ENCODE data around the gene NGEF. TPM values are rescaled to one million over a fixed set of nuclear protein-coding genes. Genes with fewer than 3 reads are reported as not detected.

NGEF gene
- total RNA-seq, 2 donors from 2014 or later = 0.88 to 5.3 TPM

DNA sequence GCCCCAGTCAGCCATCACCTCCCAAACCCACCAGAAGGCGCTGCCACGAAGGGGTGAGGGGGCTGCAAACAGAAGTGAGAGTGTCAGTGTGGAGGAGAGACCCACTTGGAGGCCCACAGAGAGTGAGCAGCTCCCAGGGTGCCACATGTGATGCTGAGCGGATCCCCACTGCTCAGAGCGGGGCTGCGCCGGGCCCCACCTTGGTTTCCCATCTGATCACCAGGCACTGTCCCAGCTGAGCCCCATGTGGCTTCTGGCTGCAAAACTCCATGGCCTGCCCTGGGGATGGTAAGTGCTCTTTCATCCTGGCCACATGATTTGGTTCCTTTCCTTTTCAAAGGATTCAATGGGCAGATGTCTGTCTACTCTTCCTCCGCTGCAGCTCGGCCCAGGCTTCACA is 119.2 kb downstream of the NGEF start:
- intact Hi-C loops (cut with DNase I) = no loop called here
- peak; percentile 68 for DNase-seq (ENCODE audit: low spot score)

DNA sequence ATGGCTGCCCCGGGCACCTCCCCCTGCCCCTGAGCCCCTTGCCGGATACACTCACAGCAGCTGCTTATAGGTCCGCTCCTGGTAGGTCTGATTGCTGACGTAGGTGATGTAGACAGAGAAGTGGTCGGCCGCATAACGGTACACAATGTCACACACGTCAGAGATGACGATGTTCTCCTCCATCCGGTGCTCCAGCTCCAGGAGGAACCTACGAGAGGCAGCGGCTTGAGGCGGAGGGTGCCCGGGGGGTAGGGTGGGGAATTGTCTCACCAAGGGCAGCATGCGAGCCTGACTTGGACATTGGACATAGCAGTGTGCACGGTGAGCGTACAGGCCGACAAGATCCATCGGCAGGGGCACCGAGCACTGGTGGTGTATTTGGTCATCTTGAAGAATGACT is 120.2 kb downstream of the NGEF start:
- intact Hi-C loops (cut with DNase I) = no loop called here
- DNase-seq (ENCODE audit: low spot score) = peak; percentile 64

DNA sequence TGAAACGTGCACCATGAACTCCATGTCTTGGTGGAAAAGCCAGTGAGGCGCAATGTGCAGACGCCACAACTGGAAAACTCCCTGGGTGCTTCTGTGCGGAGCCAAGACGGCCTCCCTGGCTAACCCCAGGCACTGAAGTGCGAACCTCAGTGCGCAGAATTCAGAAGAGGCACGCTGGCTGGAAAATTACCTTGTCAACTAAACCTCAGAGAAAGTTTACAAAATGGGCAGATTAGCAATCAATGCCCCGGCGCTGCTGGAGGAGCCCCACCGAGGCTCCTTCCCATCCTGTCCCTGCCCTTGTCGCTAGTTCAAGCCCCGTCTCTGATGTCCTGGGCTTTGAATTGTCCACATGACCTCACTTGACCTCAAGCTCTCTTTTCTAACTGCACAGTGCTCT is 120.8 kb downstream of the NGEF start:
- intact Hi-C loops (cut with DNase I) = no loop called here
- peak; percentile 70 for DNase-seq (ENCODE audit: low spot score)

DNA sequence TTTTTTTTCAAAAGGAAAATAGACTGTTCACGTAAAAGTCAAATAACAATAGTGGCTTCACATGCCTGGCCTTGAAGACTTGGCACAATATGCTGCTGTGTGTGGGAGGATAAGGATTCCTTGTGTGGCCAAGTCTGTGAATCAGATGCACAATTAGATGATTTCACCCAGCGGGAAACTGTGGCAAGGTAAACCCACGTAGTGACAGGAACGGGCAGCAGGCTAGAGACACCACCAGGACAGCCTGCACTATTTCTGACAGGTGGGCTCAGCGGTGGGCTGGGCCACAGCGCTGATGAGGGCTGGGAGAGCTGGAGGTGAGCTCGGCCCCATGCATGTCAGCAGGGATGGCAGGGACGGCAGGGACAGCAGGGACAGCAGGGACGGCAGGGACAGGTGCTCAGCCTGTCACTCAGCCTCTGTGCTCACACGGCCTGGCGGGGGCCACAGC is 121.4 kb downstream of the NGEF start:
- intact Hi-C loops (cut with DNase I) = no loop called here

DNA sequence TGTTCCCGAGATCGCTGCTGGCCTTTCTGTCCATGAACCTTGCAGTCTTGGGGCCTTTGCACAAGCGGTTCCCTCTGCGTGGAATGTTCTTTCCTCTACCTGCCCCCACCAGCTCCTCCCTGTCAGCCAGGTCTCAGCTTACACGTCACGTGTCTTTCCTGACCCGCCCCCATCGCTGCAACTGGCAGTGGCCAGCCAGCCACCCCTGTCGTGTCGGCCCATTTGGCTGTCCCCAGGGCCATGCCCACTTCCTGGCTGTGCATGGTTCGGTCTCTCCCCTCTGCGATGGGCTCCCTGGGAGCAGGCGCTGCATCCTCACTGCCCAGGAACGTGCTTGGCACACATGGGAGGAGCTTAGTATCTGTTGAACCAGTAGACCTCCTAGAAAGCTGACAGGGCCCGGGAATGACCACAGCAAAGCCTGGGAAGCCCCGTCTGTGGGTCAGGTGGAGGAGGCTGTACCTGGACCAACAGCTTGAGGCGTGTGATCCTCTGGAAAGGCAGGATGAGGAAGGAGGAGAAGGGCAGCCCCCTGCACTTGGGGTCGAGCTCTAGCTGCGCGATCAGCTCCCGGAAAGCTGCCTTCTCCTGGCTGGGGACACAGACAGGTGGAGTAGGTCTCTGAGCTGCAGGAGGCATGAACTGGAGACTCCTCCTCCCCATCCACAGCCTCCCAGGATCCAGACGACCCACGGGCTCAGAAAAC is 122.0 kb downstream of the NGEF start:
- DNase-seq (ENCODE audit: low spot score) = peak; percentile 64
- intact Hi-C loops (cut with DNase I) = no loop called here

More for the DNA sequence above, 121.4 kb downstream of the NGEF start:
- DNase-seq (ENCODE audit: low spot score) = peak; percentile 46

DNA sequence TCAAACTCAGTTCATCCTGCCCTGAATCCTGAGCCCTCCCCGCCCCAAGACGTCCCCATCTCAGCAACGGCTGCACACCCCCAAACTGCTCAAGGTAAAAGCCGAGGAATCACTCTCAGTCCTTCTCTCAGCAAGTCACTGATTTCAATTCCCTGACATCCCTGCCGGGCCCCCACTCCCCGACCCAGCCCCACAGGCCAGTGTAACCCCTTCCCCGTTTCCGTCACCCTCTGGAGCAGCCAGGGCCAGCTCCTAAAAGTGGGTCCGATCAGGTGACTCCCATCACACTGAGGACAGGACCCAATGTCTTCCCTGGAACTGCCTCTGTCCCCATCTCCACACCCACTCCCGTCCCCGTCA is 122.5 kb downstream of the NGEF start:
- intact Hi-C loops (cut with DNase I) = no loop called here
- DNase-seq (ENCODE audit: low spot score) = peak; percentile 54

DNA sequence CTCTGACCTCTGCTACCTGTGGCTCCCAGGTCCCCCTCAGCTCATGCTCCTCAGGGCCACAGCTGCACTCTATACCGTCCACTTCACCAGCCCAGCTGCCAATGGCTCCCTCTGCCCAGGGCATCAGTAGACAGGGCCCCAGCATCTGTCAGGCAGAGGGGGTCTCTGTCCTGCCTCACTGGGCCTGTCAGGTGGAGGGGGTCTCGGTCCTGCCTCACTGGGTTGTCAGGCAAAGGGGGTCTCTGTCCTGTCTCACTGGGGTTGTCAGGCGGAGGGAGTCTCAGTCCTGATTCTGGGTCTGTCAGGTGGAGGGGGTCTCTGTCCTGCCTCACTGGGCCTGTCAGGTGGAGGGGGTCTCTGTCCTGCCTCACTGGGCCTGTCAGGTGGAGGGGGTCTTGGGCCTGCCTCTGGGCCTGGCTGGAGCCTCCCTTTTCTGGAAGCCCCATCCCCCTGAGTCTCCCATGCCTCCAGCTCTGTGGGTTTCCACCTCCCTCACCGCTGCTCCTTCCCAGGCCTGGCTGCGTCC is 123.1 kb downstream of the NGEF start:
- peak; percentile 56 for DNase-seq (ENCODE audit: low spot score)
- intact Hi-C loops (cut with DNase I) = no loop called here

DNA sequence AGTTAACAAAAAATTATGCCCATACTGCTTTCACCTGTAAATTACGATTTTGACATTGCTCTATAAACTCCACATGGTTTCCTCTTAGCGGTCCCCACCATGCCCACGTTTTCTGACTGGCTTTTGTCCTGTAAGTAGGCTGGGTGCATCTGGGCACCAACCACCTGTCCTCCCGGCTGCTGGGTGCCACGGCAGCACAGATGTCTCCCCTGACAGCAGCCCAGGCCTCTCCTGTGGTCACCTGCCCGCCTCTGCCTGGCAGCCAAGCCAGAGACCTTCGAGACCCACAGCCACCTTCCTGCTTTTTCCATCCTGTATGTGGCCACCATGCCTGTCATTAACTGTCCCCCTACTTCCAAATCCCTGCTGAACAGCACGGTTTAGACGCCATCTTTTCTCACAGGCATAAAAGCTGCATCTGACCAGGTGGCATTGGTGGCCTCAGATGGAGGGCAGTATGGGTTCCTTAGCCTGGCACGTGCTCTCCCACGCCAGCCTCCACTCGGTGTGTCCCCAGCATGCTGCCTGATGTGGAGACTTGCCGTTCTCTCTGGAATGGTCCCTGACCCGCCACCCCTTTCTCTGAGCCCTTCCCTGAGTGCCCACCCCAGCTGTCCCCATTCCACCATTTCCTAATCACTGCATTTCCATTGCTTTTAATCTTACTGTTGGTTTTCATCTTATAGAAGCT is 124.1 kb downstream of the NGEF start:
- intact Hi-C loops (cut with DNase I) = no loop called here
- peak; percentile 41 for DNase-seq (ENCODE audit: low spot score)

DNA sequence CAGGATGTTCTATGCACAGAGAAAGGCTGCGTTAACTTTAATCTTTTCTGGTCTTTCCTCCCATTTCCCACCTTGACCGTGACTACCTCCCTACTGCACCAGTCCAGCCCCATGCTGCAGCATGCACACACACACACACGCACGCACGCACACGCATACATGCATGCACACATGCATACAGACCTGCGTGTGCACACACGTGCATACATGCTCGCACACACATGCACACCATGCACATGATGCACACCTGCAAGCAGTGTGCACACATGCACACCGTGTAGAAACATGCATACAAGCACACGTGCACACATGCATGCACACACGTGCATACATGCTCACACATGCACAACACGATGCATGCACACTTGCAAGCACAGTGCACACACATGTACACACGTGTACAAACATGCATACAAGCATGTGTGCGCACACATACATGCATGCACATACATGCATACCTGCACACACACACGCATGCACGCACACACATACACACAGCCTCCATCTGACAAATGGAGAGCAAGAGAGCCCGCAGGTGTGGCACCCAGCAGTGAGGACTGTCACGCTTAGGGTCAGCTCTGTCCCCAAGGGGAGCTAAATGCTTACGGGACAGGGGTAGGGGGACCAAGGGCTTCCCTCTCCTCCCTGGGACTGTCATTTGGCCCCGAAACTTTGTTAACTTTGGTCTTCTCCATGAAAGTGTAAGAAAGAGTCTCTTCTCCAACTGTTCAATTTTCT is 124.8 kb downstream of the NGEF start:
- intact Hi-C loops (cut with DNase I) = no loop called here

DNA sequence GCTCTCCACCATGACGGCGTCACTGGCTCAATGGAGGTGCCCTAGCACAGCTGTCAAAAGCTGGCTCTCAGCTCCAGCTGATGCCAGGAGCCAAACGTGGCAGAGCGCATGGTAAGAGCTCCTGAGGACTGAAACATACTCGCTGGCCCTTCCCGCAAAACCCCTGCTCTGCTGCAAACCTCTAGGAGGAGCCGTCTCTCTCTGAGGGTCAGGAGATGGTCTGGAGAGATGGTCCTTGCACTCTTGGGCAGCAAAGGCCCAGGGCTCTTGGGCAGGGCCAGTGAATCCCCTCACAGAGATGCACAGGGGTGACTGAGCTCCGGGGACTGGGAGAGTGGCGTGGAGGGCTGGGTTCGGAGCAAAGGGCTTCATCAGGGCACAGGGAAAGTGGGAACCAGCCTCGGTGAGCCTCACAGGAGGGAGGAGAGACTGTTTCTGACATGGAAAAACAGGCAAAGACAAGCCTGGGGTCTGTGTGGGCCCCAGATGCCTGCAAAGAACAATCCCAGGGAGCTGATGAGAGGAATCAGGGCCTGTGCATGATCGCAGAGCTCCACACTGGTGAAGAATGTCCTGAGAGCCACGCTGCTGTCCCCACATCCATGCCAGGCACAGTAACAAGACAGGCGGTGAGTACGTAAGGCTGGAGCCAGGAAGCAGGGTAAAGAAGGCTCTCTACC is 125.7 kb downstream of the NGEF start:
- intact Hi-C loops (cut with DNase I) = no loop called here
- DNase-seq (ENCODE audit: low spot score) = peak; percentile 51

More for the DNA sequence above, 124.8 kb downstream of the NGEF start:
- peak; percentile 57 for DNase-seq (ENCODE audit: low spot score)

DNA sequence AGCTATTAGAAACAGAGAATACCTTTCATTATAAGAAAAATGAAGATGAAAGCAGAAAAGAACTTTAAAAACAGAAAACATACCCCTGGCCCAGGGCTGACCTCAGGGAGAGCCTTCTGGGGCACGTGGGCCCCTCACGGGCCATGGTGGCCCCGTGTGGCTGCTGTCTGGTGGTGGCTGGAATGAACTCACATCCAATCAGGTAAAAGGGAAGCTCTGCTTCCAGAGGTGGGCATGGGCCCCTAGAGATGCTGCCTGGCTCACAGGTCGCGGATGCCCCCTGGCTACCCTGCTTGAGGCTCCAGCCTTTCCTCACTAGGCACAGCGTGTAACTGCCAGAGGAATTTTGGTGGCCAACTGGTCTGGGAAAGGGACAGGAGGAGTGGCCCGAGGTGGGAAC is 126.4 kb downstream of the NGEF start:
- intact Hi-C loops (cut with DNase I) = no loop called here
- DNase-seq (ENCODE audit: low spot score) = peak; percentile 38

DNA sequence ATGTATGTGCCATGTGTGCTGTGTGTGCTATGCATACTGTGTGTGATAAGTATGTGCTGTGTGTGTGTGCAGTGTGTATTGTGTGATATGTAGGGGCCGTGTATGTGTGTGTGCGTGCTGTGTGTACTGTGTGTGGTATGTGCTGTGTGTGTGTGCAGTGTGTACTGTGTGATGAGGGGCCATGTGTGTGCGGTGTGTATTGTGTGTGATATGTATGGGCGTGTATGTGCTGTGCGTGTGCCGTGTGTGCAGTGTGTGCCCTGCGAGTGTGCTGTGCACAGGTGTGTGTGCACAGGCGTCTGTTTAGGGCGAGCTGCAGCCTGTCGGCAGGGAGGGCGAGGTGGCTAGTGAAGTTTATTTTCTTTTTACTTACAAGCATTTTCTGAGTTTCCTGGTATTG is 126.9 kb downstream of the NGEF start:
- intact Hi-C loops (cut with DNase I) = no loop called here
- peak; percentile 50 for DNase-seq (ENCODE audit: low spot score)

DNA sequence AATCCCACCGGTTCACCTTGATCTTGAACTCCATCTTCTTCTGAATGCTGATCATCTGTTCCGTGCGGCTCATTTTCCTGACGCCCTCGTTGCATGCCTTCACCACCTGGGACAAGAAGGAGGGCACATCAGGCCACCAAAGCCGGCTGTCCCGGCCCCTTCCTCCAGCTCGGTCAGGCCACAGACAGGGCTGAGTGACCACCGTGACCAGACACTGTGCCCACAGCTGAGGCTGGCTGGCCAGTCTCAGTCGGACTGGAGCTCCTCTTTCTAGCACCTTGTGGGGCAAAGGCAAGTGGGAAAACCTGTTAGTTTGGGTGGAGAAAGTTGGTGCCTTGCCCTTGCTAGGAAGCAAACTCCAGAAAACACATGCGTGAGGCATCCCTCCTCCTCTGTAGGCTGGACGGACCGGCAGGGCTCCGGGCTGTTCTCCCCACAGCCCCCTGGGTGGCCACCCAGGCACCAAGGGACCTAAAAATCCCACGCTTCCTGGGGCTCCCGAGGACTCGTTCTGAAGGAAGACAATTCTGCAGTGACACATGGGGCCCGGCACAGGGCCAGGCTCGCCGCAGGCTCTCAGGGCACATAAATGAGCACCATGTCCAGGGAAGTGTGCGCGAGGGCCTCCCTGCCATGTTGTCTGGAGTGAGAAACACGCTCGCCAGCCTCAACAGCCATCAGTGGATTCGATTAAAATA is 127.6 kb downstream of the NGEF start:
- intact Hi-C loops (cut with DNase I) = loop anchor here in 1 of 2 donors (1.0 kb wide), 1 partner anchor 68 kb away; no protein-coding TSS in a partner anchor
- DNase-seq (ENCODE audit: low spot score) = no peak

DNA sequence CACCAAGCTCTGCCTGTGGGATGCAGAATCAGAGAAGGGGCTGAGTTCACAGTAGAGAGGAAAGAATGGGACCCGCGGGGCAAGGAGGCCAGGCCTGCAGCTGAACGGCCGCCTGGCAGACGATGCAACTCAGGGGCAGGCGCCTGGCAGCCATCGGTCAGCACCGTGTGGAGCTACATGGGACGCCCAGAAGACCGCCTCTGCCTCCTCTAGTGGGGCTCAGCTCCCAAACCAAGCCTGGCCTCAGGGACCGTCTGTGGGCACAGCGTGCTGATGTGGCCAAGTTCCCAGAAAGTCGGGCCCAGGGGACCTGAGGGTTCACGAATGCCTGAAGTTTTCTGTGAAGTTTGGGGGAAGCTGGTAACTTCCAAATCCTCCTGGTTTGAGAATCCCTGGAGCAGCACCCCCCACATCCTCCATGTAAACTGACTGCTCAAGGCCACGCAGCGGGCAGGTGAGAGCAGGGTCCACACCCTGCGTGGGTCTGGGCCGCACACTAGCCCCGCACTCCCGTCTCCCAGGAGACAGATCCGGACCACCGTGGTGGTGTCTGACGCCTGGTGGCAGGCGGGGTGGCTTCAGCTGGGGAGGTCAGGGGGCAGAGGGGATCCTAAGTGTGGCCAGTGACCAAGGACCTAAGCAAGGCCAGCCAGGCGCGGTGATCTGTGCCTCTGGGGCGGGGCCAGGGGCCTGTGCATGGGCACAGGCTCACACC is 128.3 kb downstream of the NGEF start:
- intact Hi-C loops (cut with DNase I) = loop anchor here in 1 of 2 donors (1.0 kb wide), 2 partner anchors 36 to 69 kb away; no protein-coding TSS in a partner anchor
- peak; percentile 78 for DNase-seq (ENCODE audit: low spot score)

DNA sequence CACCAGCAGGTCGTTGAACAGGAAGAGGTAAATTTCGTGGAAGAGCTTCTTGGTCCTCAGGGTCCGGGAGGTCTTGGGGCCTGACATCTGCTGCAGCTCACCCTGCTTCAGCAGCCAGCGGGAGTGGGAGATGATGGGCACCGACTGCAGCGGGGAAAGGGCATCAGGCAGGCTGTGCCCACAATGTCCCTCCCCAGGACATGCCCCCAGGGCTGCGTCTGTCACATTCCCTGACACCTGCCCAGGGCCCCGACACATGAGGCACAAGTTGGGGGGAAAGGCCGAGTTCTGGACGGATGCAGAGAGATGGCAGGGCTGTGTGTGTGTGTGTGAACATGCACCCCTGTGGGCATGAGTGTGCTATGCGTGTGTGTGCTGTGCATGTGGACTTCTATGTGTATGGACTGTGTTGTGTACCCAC is 129.0 kb downstream of the NGEF start:
- DNase-seq (ENCODE audit: low spot score) = no peak
- intact Hi-C loops (cut with DNase I) = loop anchor here in 1 of 2 donors (1.0 kb wide), 1 partner anchor 36 kb away; no protein-coding TSS in a partner anchor

DNA sequence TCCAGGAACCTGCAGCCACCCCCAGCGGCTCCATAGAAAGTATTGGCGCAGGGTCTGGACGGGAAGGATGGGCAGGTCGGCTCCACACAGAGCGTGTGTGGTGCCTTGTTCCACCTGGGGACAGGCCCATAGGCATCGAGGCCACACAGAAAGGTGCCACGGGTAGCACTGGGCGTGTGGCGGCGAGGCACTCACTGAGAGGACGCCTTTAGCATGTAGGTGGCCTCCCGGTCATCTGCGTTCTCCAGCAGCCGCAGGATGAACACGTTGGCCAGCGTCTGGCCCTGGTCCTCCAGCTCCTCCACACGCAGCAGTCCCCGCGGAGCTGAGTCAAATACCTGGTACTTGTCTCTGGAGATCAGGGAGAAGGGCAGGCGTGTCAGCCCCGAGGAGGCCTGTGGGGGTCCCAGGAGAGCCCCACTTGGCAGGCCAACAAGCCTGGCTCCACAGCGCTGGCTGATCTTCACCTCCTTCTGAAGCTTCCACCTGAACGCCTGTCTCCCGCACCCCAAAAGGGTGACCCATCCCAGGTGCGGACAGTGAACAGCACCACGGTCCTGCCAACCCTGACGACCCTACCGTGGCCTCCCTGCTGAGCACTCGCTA is 129.8 kb downstream of the NGEF start:
- intact Hi-C loops (cut with DNase I) = no loop called here
- DNase-seq (ENCODE audit: low spot score) = peak; percentile 80

DNA sequence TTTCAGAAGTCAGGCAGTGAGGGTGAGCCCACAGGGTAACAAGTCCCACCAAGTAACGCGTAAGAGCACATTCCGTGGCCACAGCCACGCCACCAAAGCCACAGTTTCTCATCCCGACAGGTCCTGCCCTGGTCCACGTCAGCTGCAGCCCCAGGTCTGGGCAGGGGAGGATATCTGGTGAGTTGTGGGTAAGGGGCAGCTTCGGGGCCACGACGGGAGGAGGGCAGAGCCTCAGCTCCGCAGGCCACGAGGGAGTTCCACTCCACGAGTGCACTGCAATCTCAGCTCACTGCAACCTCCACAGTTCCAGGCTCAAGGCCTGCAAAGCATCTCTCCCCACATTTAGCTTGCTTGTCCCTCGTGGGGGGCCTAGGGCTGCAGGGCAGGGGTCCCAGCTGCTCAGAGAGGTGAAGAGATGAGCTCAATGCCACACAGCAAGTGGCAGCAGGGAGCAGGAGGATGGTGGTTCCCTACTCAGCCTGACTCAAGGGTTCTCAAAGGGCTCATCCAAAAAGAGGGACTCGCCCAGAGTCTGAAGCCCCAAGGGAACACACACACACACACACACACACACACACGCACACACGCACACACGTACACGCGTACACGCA is 130.4 kb downstream of the NGEF start:
- intact Hi-C loops (cut with DNase I) = no loop called here
- DNase-seq (ENCODE audit: low spot score) = no peak
